ENCODE measurements around the gene LEF1.

Gene LEF1

GRCh38 chr4:108174856-108175255 is 6.1 kb upstream of the LEF1 start:
- no peak for DNase-seq

DNA sequence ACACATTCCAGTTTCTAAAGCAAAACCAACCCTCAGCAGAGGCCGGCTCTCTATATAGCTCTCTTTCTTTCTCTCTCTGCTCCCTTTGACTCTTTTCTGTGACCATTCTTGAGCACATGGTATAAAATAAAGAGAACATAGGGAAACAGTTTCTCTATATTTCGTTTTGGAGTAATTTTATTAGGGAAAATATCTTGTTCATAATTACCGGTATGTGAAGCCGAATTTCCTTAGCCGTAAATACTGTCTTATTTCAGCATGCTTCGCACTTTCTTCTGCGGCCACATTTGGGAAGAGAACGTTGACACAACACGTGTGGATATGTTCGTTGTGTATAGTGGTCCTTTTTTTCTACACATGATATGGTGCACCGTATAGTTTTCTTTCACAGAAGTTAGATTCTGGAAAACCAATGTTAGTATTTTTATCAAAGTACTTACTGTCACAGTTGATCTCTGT is 4.9 kb upstream of the LEF1 start:
- no peak for DNase-seq

DNA sequence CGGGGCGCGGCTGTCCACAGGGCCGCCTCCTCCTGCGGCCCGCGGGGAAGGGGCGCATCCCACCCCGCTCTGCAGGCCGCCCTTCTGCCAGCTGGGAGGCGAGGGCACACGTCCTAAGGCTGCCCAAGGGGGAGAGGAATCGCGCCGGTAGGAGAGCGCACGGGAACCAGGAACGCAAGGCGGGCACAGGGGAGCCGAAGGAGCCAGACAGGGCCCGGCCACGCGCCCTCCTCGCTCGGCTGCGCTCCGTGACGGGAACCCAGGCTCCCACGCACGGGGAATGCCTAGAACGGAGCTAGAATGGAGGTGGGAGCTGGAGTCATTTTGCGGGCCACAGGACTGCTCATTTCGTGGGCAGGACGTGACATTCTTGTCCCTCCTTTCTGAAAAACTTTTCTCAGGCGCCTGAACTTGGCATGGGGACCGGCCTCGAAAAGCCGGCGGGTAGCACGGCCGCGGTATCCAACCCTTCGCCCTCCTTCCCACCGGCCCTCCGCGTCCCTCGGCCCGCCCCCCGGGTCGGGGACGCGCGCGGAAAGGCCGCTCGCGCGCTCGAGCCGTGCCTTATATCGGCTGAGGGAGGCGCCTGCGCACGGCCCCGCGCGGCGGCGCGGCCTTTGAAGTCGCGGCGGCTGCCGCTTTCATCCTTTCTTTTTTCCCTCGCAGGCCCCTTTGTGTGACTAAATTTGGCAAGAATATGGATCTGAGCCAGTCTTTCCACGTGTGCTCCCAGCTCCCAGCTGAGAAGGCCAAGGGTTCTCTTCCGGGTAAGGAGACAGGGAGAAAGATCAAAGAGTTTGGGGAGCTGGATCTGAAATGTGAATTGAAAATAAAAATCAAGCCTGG is 4.2 kb upstream of the LEF1 start:
- no peak for DNase-seq

GRCh38 chr4:108172231-108172752 is 3.6 kb upstream of the LEF1 start:
- DNase-seq: no peak

GRCh38 chr4:108171339-108172230 is 2.9 kb upstream of the LEF1 start:
- DNase-seq: no peak

- no peak for DNase-seq
Observed at GRCh38 chr4:108170631-108171338, 2.1 kb upstream of the LEF1 start.

DNA sequence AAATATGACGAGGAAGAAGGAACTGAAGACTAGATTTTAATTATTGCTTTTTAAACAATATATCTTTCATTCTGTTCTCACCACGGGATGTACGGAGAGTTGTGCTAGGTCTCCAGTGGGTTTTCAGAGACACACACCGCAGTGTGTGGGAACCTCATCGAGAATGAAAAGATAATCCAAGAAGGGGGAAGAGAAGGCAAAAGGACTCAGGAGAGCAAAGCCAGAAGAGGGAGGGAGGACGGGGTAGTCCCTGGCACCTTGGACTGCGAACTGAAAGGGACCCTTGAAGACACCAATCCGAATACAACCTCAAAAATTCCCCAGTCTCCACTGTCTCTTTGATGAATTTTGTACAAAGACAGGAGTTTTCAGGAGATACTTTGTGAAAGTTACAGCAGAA is 932 bp upstream of the LEF1 start:
- DNase-seq: no peak

DNA sequence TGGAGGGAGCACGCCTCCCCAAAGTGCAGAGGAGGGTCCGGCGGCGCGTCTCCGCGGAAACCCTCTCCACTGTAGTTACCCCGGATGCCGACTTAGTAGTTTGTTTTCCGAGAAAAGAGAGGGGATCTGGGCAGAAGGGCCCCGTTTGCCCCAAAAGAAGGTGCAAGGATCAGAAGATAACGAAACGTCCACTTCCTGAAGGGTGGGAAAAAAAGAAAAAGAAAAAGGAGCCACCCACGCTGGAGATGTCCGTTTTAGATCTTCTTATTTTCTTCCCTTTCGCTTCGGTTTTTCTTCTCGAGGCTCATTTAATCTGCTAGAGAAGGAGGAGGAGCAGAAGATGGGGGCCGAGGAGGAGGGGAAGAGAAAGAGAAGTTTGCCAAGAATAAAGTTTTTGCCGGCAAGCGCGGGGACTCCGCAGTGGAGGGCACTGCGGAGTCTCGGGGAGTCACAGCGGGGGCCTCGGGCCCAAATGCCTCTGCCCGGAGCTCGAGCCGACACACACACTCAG is 517 bp downstream of the LEF1 start:
- DNase-seq: no peak

GRCh38 chr4:108166441-108167315 is 2.1 kb downstream of the LEF1 start:
- no peak for DNase-seq

DNA sequence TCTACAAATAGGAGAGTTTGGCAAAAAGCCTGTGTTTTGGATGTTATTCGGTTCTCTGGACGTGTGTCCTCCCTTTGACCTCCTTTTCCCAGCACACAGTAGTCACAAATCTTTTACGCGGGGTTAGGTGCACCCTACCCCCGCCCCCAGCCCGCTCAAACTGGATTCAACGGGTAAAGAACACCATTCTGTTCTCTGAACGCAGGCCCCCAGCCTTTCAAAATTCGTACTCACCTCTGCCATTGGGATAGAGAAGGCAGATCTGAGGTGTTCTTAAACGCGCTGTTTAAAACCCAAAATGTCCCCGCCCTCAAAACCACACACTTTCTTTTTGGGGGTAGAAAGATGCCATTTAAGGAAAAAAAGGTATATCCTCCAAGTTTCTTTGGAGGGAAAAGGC is 2.7 kb downstream of the LEF1 start:
- DNase-seq: no peak

- no peak for DNase-seq
Observed at GRCh38 chr4:108165586-108165985, 3.1 kb downstream of the LEF1 start.

- DNase-seq: no peak
Observed at GRCh38 chr4:108163351-108163750, 5.4 kb downstream of the LEF1 start.

- DNase-seq: no peak
Observed at GRCh38 chr4:108160741-108161352, 7.9 kb downstream of the LEF1 start.

DNA sequence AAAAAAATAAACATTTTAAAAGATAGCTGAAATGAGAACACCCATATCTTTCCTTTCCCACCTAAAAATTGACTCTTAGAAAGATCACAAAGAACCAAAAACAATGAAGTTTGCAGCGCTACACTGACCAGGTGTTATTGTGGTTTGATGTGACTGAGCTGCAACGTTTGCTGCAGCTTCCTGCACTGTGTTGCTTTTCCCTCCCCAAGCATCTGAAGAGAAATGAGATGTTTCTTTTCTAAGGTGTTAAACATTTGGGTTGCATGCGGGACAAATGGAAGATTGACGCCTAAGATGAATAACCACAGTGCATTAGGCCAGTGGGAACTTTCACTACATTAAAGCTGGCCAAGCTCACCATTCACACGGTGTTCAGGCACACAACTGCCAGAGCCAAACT is 8.9 kb downstream of the LEF1 start:
- DNase-seq: no peak

GRCh38 chr4:108157655-108158054 is 11.1 kb downstream of the LEF1 start:
- no peak for DNase-seq

- no peak for DNase-seq
Observed at GRCh38 chr4:108156391-108156790, 12.3 kb downstream of the LEF1 start.

- DNase-seq: no peak
Observed at GRCh38 chr4:108155373-108155772, 13.4 kb downstream of the LEF1 start.

DNA sequence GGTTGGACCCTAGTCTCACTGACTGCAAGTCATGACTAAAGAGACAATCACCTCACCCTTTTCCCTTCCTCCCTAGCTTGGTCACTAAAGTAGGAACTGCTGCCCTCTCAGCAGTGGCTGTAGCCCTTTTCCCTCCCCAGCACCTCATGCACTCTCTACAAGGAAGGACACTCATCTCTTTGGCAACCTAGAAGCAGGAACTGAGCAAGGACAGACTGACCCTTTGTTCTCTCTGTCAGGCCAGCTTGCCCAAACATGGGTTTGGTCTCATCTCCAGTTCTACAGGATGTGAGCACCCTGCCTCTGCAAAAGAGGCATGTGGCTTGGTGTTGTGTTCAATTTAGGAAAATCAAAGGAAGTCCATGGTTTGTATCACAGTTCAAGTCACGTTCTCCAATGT is 15.8 kb downstream of the LEF1 start:
- DNase-seq: no peak

DNA sequence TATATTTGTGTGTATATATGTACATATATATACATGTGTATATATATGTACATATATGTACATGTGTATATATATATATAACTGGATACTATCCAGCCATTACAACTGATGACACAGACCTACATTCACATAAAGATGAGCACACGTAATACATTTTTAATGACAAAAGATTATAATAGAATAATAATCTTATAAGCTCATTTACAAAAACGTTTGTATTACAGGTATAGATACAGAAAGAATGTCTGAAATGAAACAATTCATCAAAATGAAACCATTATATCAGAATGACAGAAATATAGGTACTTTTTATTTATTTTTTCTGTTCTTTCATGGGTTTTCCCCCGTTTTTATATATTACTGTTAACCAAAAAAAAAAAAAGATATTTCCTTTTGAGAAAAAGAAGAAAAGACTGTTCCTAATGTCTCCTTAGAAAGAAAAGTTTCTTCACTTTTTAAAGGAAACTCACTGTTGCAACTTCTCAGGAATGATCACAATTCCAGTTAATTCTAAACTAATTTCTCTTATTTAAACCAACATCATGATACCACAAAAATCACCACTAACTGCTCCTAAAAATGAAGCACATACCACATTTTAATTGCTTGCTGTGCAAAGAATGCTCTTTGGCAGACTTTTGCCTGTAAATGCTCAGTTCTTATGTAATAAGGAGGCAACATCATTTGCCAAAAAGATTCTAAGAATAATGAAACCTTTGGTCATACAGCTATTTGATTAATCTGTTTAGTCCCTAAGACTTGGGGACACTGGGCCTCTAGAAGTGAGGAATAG is 18.9 kb downstream of the LEF1 start:
- DNase-seq: no peak

- no peak for DNase-seq
Observed at GRCh38 chr4:108148316-108148715, 20.4 kb downstream of the LEF1 start.
